Urothelium cell line (cell line): ENCODE measurements around the gene PTPRT.

ENCODE experiments used
- DNase-seq: peaks from one replicate; pipeline ENCODE4 v3.0.0; 2011; ENCODE audit warnings: low spot score, mixed read lengths
- FAIRE-seq: peaks from 2 replicates; lab custom pipeline; 2011; peaks lifted over from hg19 to GRCh38; lab: Jason Lieb, UNC

PTPRT gene

GRCh38 chr20:42981253-42981652 is 208.5 kb downstream of the PTPRT start:
- FAIRE-seq (no peak), DNase-seq (no peak)

DNA sequence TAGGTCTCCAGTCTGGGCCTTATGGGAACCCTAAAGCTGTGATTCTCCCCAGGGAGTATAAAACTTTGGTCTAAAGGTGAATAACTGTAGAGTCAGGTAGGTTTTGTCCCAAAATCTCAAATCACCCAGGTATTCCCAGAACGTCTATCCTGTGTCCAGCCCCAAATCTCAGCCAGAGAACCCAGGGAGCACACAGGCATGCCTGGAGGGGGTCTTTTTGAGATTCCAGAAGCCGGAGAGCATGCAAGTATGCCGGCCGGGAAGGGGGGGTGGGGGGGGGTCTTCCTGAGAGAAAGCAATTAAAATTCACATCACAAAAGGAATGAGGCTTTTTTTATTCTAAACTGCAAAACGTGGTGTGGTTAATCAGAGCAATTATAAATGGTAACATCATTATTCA is 210.0 kb downstream of the PTPRT start:
- no peak for DNase-seq
- no peak for FAIRE-seq

DNA sequence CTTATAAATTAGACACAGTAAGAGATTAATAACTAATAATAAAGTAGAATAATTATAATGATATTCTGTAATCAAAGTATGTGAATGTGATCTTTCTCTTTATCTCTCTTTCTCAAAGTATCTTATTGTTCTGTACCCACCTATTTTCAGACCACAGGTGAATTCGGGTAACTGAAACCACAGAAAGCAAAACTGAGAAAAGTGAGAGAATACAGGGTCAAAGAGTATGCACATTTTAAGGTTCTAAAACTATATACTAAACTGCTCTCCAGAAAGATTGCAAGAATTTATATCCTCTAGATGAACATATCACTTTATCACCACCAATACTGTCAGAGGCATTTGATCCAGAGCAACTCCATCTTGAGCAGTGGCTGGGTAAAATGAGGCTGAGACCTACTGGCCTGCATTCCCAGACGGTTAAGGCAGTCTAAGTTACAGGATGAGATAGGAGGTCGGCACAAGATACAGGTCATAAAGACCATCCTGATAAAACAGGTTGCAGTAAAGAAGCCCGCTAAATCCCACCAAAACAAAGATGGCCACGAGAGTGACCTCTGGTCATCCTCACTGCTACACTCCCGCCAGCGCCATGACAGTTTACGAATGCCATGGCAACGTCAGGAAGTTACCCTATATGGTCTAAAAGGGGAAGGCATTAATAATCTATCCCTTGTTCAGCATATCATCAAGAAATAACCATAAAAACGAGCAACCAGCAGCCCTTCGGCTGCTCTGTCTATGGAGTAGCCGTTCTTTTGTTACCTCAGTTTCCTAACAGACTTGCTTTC is 211.3 kb downstream of the PTPRT start:
- no peak for FAIRE-seq
- no peak for DNase-seq

GRCh38 chr20:42975974-42976373 is 213.7 kb downstream of the PTPRT start:
- DNase-seq (no peak), FAIRE-seq (no peak)

- FAIRE-seq, result no peak
- DNase-seq, result no peak
Observed at GRCh38 chr20:42974347-42974746, 215.4 kb downstream of the PTPRT start.

GRCh38 chr20:42972591-42972990 is 217.1 kb downstream of the PTPRT start:
- DNase-seq (no peak), FAIRE-seq (no peak)

DNA sequence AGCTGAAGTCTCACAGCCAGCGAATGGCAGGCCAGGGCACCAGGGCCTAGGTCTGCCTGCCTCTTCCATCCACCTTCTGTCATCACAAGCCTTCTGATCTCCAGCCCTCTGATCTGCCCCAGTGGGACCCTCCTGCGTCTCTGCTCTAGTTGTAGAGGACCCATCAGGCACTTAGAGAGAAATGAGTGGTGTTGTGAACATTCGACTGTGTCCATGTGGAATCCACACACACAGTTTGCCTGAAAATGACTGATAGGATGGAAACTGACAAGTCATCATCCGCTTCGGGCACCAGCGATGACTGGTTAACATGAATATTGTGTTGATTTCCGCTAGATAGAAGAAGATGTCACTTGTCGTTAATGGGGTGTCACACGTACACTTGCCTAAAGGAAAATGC is 221.0 kb downstream of the PTPRT start:
- DNase-seq, result no peak

DNA sequence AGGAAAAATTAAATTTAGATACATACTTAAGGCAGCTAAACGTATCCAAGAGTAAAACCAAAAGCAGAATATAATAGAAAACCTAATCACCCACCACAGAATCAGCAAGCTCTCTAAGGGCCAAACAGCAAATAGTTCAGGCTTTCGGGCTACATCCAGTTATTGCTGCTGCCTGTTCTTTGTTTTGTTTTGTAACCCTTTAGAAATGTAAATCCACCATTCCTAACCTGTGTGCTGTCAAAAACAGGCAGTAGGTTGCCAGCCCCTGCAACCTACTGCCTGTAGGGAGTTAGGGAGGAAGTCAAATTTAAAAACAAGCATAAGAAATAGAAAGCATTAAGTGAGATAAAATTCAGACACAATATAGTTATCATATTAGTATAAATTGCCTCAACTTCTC is 225.9 kb downstream of the PTPRT start:
- FAIRE-seq (no peak), DNase-seq (no peak)

More for the DNA sequence above, 221.0 kb downstream of the PTPRT start:
- no peak for FAIRE-seq

DNA sequence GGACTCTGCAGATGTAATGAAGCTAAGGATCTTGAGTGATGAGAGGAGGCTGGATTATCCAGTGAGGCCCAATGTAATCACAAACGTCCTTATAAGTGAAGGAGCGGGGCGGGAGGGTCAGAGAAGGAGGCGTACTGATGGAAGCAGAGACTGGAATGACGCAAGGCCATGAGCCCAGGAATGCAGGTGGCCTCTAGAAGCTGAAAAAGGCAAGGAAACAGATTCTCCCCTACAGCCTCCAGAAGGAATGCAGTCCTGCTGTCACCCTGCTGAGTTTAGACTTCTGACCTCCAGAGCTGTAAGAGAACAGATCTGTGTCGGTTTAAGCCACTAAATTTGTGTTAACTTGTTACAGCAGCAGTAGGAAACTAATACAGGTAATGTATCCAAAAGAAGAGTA is 227.9 kb downstream of the PTPRT start:
- FAIRE-seq (no peak), DNase-seq (no peak)

- FAIRE-seq, result no peak
Observed at GRCh38 chr20:42959996-42960395, 229.7 kb downstream of the PTPRT start.

DNA sequence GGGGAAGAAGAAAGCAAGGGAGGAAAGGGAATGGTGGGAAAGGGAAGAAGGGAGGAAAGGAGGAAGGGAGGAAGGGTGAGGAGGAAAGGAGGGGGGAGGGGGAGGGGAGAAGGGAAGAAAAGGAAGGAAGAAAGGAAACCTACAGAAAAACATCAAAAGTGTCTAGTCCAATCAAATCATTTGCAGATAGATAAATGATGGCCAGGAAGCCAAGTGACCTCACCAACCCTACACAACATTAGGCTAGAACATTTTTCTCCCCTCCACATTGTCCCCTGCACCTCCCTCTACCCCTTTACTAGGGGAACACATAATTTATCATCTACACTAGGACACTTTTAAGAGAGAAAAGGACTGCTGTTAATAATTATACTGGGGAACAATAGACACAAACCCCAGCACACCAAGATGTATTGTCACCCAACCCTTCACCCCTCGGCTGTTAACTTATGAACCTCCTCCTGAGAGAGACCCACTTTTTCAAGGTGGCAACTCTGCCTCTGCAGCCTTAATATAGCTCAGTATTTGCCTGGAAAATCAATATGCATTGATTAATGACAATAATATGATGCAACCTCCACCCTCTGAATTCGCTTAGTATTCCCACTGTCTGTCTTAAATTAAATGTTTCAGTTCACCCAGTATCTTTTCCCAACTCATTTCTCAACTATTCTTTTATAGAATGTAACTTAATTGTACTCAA is 231.2 kb downstream of the PTPRT start:
- FAIRE-seq (no peak), DNase-seq (no peak)

More at GRCh38 chr20:42959996-42960395, 229.7 kb downstream of the PTPRT start:
- DNase-seq, result no peak

- no peak for FAIRE-seq
Observed at GRCh38 chr20:42957704-42958095, 232.0 kb downstream of the PTPRT start.

DNA sequence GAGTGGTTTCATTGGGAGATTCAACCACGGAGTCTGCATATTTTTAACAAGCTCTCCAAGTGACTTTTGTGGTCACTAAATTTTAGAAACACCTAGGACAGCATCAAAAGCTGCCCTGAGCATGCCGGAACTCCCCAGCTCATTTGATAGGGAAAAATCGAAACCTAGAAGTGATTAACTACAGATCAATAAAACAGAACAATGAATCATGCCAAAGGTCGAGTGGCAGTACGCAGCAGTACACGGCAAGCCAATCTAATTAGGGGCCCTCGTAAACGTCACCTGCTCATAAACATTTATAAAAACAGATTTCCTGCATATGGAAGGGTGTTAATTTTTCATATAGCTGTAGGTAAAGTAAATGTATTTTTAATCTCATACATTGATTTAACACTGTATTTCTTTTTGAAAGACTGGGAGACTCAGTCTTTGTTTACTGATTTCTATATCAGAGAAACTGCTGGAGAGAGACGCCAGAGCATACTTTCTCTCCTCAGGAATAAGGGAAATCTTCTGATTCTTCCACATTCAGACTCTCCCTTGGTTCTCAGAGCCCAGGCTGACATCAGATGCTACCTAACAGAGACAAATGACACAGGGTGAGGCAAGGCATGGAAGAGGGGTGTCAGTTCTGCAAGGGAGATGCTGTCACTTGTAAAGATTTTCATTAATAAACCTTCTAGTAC is 232.5 kb downstream of the PTPRT start:
- DNase-seq (no peak), FAIRE-seq (no peak)

More at GRCh38 chr20:42957704-42958095, 232.0 kb downstream of the PTPRT start:
- no peak for DNase-seq

DNA sequence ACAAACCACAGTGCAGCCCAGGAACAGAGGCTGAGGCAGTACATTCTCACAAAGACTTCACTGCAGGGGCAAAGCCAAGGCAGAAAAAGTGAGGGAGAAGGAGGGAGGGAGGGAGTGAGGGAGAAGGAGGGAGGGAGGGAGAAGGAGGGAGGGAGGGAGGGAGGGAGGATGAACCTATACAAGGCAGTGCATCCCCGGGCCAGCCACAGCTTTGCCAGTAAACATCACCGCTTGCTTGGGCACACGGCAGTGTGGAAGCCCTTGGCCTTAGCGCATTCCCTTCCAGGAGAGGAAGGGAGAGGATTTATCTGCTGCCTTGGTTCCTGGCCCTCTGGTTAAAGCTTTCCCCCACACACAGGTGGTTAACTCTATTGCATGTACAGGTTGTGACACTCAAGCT is 234.0 kb downstream of the PTPRT start:
- no peak for FAIRE-seq

GRCh38 chr20:42954951-42955350 is 234.8 kb downstream of the PTPRT start:
- FAIRE-seq (no peak), DNase-seq (no peak)

More for the DNA sequence above, 234.0 kb downstream of the PTPRT start:
- DNase-seq, result no peak

- FAIRE-seq (no peak), DNase-seq (no peak)
Observed at GRCh38 chr20:42949950-42950349, 239.8 kb downstream of the PTPRT start.

- DNase-seq, result no peak
Observed at GRCh38 chr20:42945234-42945994, 244.3 kb downstream of the PTPRT start.

DNA sequence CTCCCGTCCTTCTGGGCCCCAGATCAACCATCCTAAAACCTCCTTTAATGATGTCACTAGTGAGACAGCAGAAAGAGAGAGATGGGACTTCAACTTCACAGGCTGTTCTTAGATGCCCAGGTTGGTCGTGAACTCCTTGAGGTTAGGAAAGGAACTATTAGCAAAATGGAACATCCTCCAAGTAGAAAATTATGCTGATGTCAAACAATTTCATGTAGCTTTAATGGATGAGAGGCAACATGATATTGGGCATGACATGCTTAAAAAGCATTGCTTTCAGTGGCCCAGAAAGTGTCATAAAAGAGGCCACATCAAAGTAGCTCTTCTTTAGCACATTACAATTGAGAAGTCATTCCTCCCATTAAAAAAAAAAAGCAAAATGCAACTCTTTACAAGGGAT is 248.1 kb downstream of the PTPRT start:
- no peak for DNase-seq
- FAIRE-seq, result no peak

More at GRCh38 chr20:42945234-42945994, 244.3 kb downstream of the PTPRT start:
- FAIRE-seq, result no peak

DNA sequence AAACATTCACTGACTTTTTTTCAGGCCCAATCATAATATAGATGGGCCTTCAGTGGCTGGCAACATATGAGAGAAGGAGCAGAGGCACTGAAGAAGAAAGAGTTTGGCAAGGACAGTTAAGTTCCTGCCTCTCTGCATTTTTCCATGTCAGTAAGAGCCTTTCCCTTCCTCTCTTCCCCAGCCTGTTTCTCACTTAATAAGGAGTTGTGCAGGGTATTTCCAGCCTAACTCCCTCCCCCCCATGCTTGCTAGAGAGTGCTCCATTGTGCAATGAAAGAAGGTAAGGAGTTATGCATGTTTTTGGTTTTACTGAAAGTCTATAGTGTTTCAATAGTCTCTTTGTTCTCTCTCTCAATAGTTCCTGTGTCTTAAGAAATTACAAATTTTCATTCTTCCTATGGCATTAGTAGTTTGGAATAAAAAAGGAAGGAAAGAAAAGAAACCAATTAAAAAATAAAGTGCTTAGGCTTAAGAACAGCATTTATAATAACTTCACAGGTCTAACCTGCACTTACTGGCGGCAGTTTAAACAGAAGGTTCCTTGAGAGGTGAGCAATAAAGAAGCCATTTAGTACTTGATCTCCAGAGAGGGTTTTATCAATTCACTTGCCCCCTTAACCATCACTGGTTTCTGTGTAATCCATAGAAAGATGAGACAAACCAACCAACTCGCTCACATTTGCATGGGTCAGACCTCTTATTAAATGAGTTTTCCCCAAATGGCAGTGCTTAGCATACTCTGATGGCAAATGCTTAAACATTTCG is 251.1 kb downstream of the PTPRT start:
- DNase-seq, result no peak
- FAIRE-seq, result no peak

GRCh38 chr20:42936482-42936881 is 253.2 kb downstream of the PTPRT start:
- no peak for DNase-seq
- FAIRE-seq, result no peak
